IMR-90 (cell line): ENCODE results near the gene THADA. TPM values are rescaled to one million over a fixed set of nuclear protein-coding genes. Genes with fewer than 3 reads are reported as not detected.

Experiments
- ATAC-seq: fragments of 200-7000 bp; cut with Tn5 transposase; 2 replicates; pipeline ENCODE4 v1.9.1; 2020; ENCODE audit warnings: low read depth, mild to moderate bottlenecking, moderate library complexity
- BruUV-seq: library from RNA; stranded (reverse); fragments of 400-500 nt; replicated peaks from 2 replicates; lab custom pipeline; 2021; lab: Mats Ljungman, UMichigan
- CTCF ChIA-PET: fragments of 300-600 bp; formaldehyde crosslinking; extraction: SDS; loops from one replicate; lab custom pipeline; 2021; ENCODE audit warnings: antibody characterized with exemption; lab: Yijun Ruan, JAX
- POLR2A ChIA-PET: fragments of 300-600 bp; sonication (Branson Sonifier 250); formaldehyde crosslinking; loops from one replicate; lab custom pipeline; 2022; ENCODE audit warnings: antibody characterized with exemption; ENCODE audit not compliant: unreplicated experiment; lab: Charles Lee
- DNase-seq: peaks from one replicate; pipeline ENCODE4 v3.0.0; 2013
- H2AFZ ChIP-seq: replicated peaks from 2 replicates; pipeline ENCODE3; 2013; ENCODE audit warnings: low read length, mild to moderate bottlenecking; ENCODE audit not compliant: poor library complexity
- H2AK5ac ChIP-seq: 2 replicates; pipeline ENCODE4 v1.6.1; 2013; ENCODE audit warnings: low read depth, low read length, inconsistent platforms
- H2AK9ac ChIP-seq: replicated peaks from 2 replicates; pipeline ENCODE3; 2013; ENCODE audit warnings: mild to moderate bottlenecking, low read depth, low read length, moderate library complexity; ENCODE audit not compliant: poor library complexity
- H2BK120ac ChIP-seq: 2 replicates; pipeline ENCODE4 v1.6.1; 2013; ENCODE audit warnings: low read depth, low read length, inconsistent platforms
- H2BK15ac ChIP-seq: 3 replicates; pipeline ENCODE4 v1.6.1; 2013; ENCODE audit warnings: low read depth, low read length, inconsistent platforms
- H2BK20ac ChIP-seq: 2 replicates; pipeline ENCODE4 v1.6.1; 2013; ENCODE audit warnings: low read depth, mild to moderate bottlenecking, inconsistent platforms, low read length, moderate library complexity
- H2BK5ac ChIP-seq: 2 replicates; pipeline ENCODE4 v1.6.1; 2013; ENCODE audit warnings: mild to moderate bottlenecking, low read depth, low read length, inconsistent platforms; ENCODE audit not compliant: poor library complexity, severe bottlenecking
- H3K14ac ChIP-seq: replicated peaks from 2 replicates; pipeline ENCODE4 v1.6.1; 2013; ENCODE audit warnings: low read depth, low read length, inconsistent platforms
- H3K18ac ChIP-seq: 2 replicates; pipeline ENCODE4 v1.6.1; 2013; ENCODE audit warnings: low read depth, low read length, control low read depth
- H3K23ac ChIP-seq: 2 replicates; pipeline ENCODE4 v1.6.1; 2013; ENCODE audit warnings: low read depth, low read length, inconsistent platforms
- H3K27ac ChIP-seq: 2 replicates; pipeline ENCODE4 v1.5.1; 2013; ENCODE audit warnings: mild to moderate bottlenecking, control low read depth, low read length; ENCODE audit not compliant: insufficient read depth
- H3K27me3 ChIP-seq: 2 replicates; pipeline ENCODE4 v1.6.1; 2013; ENCODE audit warnings: low read length; ENCODE audit not compliant: control insufficient read depth, insufficient read depth
- H3K36me3 ChIP-seq: 2 replicates; pipeline ENCODE4 v1.6.1; 2013; ENCODE audit warnings: low read length, mixed read lengths; ENCODE audit not compliant: control insufficient read depth, insufficient read depth
- H3K4ac ChIP-seq: 2 replicates; pipeline ENCODE4 v1.6.1; 2013; ENCODE audit warnings: low read depth, low read length, inconsistent platforms
- H3K4me1 ChIP-seq: 2 replicates; pipeline ENCODE4 v1.6.1; 2013; ENCODE audit warnings: low read length, mixed read lengths; ENCODE audit not compliant: control insufficient read depth, insufficient read depth
- H3K4me2 ChIP-seq: 2 replicates; pipeline ENCODE4 v1.6.1; 2013; ENCODE audit warnings: low read depth, mild to moderate bottlenecking, control low read depth, low read length, moderate library complexity
- H3K4me3 ChIP-seq: 2 replicates; pipeline ENCODE4 v1.5.1; 2013; ENCODE audit warnings: low read depth, mild to moderate bottlenecking, control low read depth, low read length, moderate library complexity; ENCODE audit not compliant: insufficient read depth
- H3K56ac ChIP-seq: 2 replicates; pipeline ENCODE4 v1.6.1; 2013; ENCODE audit warnings: low read length, inconsistent platforms; ENCODE audit not compliant: insufficient read depth; ENCODE audit errors: extremely low read depth
- H3K79me1 ChIP-seq, 2 experiments: 2 replicates each; pipeline ENCODE4 v1.6.1; 2013; ENCODE audit warnings: low read length in 2 of 2, inconsistent platforms in 1 of 2, low read depth in 1 of 2
- H3K9ac ChIP-seq: 2 replicates; pipeline ENCODE4 v1.6.1; 2013; ENCODE audit warnings: low read depth, low read length, control low read depth
- H3K9me1 ChIP-seq: 2 replicates; pipeline ENCODE4 v1.6.1; 2013; ENCODE audit warnings: low read length, inconsistent platforms; ENCODE audit not compliant: insufficient read depth
- H3K9me3 ChIP-seq: 2 replicates; pipeline ENCODE4 v1.6.1; 2013; ENCODE audit warnings: low read length; ENCODE audit not compliant: control insufficient read depth, insufficient read depth
- H4K20me1 ChIP-seq: 2 replicates; pipeline ENCODE4 v1.6.1; 2013; ENCODE audit warnings: low read length, inconsistent platforms; ENCODE audit not compliant: insufficient read depth
- H4K5ac ChIP-seq: 2 replicates; pipeline ENCODE4 v1.6.1; 2013; ENCODE audit warnings: mild to moderate bottlenecking, low read depth, low read length, control low read depth
- H4K8ac ChIP-seq, 2 experiments: 2 replicates each; pipeline ENCODE4 v1.6.1; 2013; ENCODE audit warnings: low read depth in 2 of 2, low read length in 2 of 2, control low read depth in 1 of 2, inconsistent platforms in 1 of 2
- H4K91ac ChIP-seq: 2 replicates; pipeline ENCODE4 v1.6.1; 2013; ENCODE audit warnings: low read depth, low read length, inconsistent platforms; ENCODE audit not compliant: insufficient read depth
- CEBPB ChIP-seq: IDR thresholded peaks from 2 replicates; pipeline ENCODE4 v1.6.1; 2012; ENCODE audit warnings: low read depth, low read length, improper control_type of control experiment
- CHD1 ChIP-seq: IDR thresholded peaks from 2 replicates; pipeline ENCODE4 v1.6.1; 2012; ENCODE audit warnings: low read depth, low read length, improper control_type of control experiment
- FOS ChIP-seq: fragments of 150-350 bp; IDR thresholded peaks from 2 replicates; pipeline ENCODE4 v1.6.1; 2016; ENCODE audit warnings: low read depth, low read length
- MXI1 ChIP-seq: IDR thresholded peaks from 2 replicates; pipeline ENCODE4 v1.6.1; 2012; ENCODE audit warnings: low read depth, mild to moderate bottlenecking, low read length, moderate library complexity, borderline replicate concordance
- RAD21 ChIP-seq: IDR thresholded peaks from 2 replicates; pipeline ENCODE4 v1.6.1; 2012; ENCODE audit warnings: low read length, improper control_type of control experiment
- RCOR1 ChIP-seq: IDR thresholded peaks from 2 replicates; pipeline ENCODE4 v1.6.1; 2012; ENCODE audit warnings: mild to moderate bottlenecking, low read length, improper control_type of control experiment; ENCODE audit not compliant: insufficient replicate concordance
- RFX5 ChIP-seq: IDR thresholded peaks from 2 replicates; pipeline ENCODE4 v1.8.0; 2012; ENCODE audit warnings: low read depth, mild to moderate bottlenecking, low read length, moderate library complexity
- dilution Hi-C: fragments of 300-500 bp; cut with HindIII; formaldehyde crosslinking; loops from one replicate; pipeline ENCODE4 v1.14.3; 2018; ENCODE audit warnings: low sequenced_read_pairs; ENCODE audit not compliant: unreplicated experiment
- in situ Hi-C: fragments of 300-500 bp; cut with MboI; formaldehyde crosslinking; loops from 3 replicates; pipeline ENCODE4 v1.14.3; 2019; ENCODE audit warnings: low sequenced_read_pairs, inconsistent platforms, mixed read lengths
- intact Hi-C: fragments of 100-400 bp; cut with micrococcal nuclease; formaldehyde crosslinking; loops from 2 replicates; pipeline ENCODE4 v1.10.0; 2022
- polyA plus RNA-seq, 3 experiments: library from polyadenylated mRNA; depleted of rRNA; stranded (reverse); fragments of >200 nt; gene quantifications; 2 replicates each; pipeline ENCODE4 v1.2.3, GENCODE V29; 2012; ENCODE audit warnings: low replicate concordance in 1 of 3
- total RNA-seq: library from RNA; depleted of rRNA; stranded (reverse); fragments of >200 nt; gene quantifications from 2 replicates; pipeline ENCODE4 v1.2.3, GENCODE V29; 2012
- TF ChIP-seq, protein P1 (sequence below): conservative IDR thresholded peaks from 2 replicates; pipeline ENCODE4 v1.5.1; 2012; ENCODE audit warnings: mild to moderate bottlenecking, low read depth, low read length, improper control_type of control experiment

Gene THADA
- total and polyA plus RNA-seq, 2 of the 4 experiments (the other 2 are of a cell fraction) = 10.5 to 21.3 TPM

DNA sequence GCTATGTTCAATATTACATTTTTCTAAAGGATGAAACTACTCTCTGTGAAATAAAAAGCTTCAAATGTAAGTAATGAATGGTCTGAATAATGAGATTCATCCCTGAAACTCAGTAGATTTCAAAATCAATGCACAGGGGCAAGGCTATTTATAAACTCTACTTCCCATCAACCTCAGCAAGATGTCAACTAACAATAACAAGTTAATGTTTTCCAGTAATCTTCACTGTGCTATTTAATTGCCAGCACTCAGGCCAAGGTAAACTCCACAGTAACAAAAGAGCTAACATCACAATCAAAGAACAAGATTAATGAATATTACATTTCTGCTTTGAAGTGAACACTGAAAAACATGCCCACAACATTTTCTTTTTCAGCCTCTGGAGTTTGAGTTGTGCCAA lies 225.1 kb downstream of the THADA start:
- ChIA-PET POLR2A (no interaction called here), CTCF (no interaction called here)
- no peak overlapping the region for H3K4ac ChIP-seq
- H4K20me1 ChIP-seq = no peaks in the 10 kb centered on the region
- no peak overlapping the region for H3K4me3 ChIP-seq
- DNase-seq = no peak
- H2BK15ac ChIP-seq = no peak overlapping the region
- no peak for TF ChIP-seq MXI1
- no peak for TF ChIP-seq CEBPB
- TF ChIP-seq RFX5 = no peak
- TF ChIP-seq RCOR1 = no peak
- no peak for TF ChIP-seq RAD21
- TF ChIP-seq, protein P1, sequence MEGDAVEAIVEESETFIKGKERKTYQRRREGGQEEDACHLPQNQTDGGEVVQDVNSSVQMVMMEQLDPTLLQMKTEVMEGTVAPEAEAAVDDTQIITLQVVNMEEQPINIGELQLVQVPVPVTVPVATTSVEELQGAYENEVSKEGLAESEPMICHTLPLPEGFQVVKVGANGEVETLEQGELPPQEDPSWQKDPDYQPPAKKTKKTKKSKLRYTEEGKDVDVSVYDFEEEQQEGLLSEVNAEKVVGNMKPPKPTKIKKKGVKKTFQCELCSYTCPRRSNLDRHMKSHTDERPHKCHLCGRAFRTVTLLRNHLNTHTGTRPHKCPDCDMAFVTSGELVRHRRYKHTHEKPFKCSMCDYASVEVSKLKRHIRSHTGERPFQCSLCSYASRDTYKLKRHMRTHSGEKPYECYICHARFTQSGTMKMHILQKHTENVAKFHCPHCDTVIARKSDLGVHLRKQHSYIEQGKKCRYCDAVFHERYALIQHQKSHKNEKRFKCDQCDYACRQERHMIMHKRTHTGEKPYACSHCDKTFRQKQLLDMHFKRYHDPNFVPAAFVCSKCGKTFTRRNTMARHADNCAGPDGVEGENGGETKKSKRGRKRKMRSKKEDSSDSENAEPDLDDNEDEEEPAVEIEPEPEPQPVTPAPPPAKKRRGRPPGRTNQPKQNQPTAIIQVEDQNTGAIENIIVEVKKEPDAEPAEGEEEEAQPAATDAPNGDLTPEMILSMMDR = no peak
- no peak for TF ChIP-seq CHD1
- TF ChIP-seq FOS = no peak
- no peak overlapping the region for H4K5ac ChIP-seq
- no peak overlapping the region for H3K56ac ChIP-seq
- H3K36me3 ChIP-seq = no peaks in the 10 kb centered on the region
- ATAC-seq = no peak
- no peak overlapping the region for H3K4me2 ChIP-seq
- H2BK120ac ChIP-seq = no peak overlapping the region
- no peaks in the 10 kb centered on the region for H3K9me1 ChIP-seq
- dilution Hi-C loops (no loop called here), in situ Hi-C loops (no loop called here), intact Hi-C loops (no loop called here)
- H3K27ac ChIP-seq = no peak overlapping the region
- peaks cover 2% of the 10 kb centered on the region; the same call in 1 of the 2 replicates for H3K4me1 ChIP-seq
- no peaks in the 10 kb centered on the region for H3K9me3 ChIP-seq
- no peak overlapping the region for H2AK9ac ChIP-seq
- H2AK5ac ChIP-seq = no peak overlapping the region
- no peaks in the 10 kb centered on the region; a peak in 1 of 4 replicates for H3K79me1 ChIP-seq
- BruUV-seq = no TSS peak
- no peak overlapping the region for H4K8ac ChIP-seq
- no peak overlapping the region for H2BK5ac ChIP-seq
- no peak overlapping the region for H3K9ac ChIP-seq
- H4K91ac ChIP-seq = no peak overlapping the region
- H2AFZ ChIP-seq = no peak overlapping the region
- no peaks in the 10 kb centered on the region for H3K27me3 ChIP-seq
- H3K18ac ChIP-seq = no peak overlapping the region
- no peak overlapping the region for H3K23ac ChIP-seq
- H2BK20ac ChIP-seq = no peak overlapping the region
- no peak overlapping the region for H3K14ac ChIP-seq
